GM21367 (cell line): Measurements from ENCODE around the gene FBXW12.
"Not testable (repeated sequence)": the region's sequence is repeated elsewhere in the genome, so short reads cannot be mapped to it uniquely, and the experiment has no call there.

Experiments used
- ATAC-seq: cut with Tn5 transposase; IDR thresholded peaks from one replicate; pipeline ENCODE4 v1.9.1; 2021; ENCODE audit not compliant: unreplicated experiment

FBXW12 gene

DNA sequence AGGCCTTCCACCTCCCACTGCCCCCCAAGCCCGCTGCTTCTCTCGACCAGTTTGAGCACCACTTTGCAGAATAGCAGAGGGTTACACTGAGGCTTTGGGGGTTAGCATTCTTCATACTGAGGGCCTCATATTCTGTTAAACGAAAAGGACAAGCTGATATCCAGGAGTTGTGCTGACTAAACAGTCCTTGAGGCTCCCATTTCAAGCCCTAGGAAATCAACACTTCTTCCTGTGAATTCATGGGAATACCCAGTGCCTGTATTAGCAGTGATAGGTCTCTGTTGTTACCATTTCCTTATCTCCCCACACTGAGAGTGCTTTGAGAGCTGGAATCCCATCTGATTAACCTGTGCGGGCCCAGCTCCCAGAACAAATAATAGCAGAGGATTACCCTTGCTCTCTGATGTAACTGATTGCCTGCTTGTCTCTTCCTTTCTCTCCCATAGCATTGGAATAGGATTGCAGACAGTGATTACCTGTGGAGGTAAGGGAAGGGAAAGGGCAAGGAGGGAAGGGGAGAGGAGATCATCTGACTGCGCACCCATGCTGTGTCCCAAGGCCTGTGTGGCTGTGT is 930 bp downstream of the FBXW12 start:
- ATAC-seq, result no peak

DNA sequence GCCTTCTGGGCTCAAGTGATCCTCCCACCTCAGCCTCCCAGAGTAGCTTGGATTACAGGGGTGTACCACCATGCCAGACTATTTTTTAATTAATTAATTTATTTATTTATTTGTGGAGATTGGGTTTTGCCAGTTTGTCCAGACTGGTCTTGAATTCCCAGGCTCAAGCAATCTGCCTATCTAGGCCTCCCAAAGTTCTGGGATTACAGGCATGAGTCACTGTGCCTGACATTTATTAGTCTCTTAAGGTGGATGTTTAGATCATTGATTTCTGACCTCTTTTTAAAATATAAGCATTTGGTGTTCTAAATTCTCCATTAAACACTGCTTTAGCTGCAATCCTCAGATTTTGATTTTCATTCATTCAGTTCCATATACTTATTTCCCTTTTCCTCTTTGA is 15.6 kb downstream of the FBXW12 start:
- ATAC-seq, result no peak

DNA sequence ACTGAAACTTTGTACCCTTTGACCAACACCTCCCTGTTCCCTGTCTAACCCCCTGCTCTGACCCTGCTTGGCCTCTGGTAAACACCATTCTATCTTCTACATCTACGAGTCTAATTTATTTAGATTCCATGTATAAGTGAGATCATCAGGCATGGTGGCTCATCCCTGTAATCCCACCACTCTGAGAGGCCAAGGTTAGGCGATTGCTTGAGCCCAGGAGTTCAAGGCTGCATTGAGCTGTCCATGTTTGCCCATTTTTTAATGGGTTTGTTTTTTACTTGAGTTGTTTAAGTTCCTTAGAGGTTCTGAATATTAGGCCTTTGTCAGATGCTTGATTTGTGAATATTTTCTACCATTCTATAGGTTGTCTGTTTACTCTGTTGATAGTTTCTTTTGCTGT is 16.9 kb downstream of the FBXW12 start:
- no peak for ATAC-seq

DNA sequence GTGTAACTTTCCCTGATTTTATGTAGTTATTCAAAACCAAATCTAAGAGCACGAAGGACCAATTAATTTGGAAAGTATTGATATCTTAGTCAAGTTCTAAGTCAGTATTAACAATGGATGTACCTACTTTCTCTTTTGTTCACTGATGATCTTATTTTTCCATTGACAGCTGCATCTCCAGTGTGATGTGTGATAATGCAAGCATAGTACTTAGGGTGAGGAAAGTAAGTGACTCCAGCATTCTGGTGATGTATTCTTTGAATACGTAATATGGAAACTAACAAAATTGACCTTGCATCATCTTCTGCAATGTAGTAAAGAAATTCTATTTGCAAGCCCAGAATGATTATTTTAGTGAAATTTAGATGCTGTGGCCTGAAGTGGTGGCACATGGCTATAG is 22.4 kb downstream of the FBXW12 start:
- no peak for ATAC-seq

DNA sequence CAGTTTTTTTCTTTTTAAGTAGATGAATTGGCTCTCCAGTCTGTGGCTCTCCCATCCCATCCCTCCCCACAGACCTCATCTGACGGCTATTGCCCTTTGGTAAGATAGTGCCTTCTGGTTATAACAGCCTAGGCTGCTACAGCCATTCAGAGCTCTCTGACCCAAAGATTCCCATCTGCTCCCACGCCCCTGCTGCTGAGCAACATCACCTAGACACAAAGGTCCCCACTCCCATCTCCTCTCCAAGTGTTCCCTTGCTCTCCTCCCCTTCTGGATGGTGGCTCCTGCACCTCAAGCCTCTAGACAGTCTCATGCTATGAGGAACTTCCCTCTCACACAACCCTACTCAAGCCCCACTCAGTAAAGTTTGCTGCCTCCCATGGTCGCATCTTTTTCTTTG is 23.7 kb downstream of the FBXW12 start:
- ATAC-seq, result no peak

DNA sequence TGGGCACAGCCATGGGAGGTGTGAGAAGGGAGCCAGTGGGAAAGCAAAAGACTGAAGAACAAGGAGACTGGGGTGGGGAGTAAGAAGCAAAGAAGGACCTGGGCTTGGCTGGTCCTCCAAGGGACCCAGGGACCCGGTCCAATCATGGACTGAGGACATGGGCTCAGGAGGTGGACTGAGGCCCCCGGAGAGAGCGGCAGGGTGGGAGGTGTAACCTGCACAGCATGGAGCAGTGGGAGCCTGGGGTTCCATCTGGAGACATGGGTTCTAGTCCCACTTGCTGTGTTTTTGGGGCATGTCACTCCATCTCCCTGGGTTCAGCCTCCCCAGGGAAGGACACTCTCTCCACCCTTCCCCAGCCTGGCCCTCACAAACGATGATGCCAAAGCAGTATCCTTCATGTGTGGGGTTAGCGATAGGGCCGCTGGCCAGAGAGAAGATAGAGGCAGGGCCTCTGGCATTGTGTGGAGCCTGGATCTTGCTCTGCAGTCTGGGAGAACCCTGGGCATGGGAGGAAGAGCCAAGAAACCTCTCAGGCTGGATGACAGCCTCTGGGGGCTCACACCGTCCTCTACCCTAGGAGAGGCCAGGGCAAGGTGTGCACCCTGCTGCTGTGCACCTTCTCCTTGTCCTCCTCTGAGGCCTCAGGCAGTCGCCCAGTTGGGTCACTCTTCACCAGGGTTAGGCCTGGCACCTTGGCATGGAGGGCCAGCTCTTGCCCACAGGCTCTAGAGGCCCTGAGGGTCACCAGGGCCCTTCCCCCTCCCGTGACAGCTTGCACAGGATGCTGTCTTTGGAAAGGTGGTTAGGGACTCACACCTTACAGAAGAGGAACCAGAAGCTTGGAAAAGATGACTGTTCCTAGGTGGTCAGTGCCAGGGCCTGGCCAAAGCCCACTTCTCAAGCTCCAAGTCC is 26.0 kb downstream of the FBXW12 start:
- no peak for ATAC-seq

DNA sequence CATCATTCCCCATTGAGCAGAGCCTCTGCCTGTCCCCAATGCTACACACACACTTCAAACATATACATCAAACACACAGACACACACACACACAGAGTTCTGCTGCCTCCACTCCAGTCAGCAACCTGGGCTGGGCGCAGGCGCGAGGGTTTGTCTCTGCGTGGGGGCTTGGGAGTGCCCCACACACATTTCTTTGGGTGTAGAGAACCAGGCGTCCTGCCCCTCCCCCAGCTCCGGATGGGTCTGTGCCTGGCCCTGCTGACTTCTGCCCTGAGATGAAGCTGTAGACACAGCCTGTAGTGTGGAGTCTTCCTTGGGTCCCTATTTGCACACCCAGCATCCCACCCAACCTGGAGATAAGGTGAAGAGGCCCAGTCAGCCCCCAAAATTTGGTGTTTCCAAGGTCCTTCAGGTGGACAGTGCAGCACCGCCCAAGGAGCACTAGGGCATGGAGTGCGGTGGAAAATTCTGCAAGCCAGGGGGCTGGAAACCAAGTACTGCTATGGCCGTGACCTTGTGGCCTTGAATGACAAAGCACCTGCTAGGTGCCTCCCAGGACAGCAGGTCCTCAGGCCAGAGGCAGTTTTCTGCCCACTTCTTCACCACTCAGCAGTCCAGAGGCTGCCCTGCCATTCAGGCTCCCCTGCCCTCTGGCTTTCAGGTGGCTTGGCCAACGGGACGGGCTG is 26.8 kb downstream of the FBXW12 start:
- no peak for ATAC-seq

DNA sequence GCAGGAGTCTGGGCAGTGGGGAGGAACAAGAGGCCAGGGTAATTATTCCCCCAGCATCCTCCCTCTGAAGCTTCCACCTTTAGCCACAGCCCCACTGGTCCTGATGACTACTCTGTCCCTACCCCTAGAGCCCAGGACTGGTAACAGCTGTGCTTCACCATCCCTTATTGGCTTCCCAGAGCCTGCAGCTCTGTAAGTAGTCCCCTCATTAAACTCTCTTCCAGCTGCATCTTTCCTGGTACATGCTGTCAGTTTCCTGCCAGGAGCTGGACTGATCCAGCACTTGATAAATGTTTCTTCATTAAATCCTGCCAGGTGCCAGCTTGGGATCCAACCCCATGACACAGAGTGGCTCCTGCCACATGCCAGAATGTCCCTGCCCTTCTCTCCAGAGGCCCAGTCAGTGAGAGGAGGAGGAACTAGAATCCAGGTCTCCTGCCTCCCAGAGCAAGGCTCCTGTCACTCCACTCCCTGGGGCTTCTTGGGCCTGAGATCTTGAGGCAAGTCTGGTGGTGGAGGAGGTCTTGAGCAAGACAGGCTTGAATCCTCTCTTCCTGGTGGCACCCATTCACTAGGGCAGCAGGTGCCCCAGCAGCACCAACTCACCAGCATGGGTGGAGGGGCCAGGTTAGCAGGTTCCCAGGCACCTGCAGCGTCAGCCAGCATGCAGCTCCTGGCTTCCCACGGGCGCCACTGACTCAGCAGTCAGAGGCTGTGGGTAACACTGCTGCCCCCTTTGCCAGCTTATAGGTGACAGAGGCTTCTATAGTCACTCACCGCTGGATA is 27.6 kb downstream of the FBXW12 start:
- no peak for ATAC-seq

DNA sequence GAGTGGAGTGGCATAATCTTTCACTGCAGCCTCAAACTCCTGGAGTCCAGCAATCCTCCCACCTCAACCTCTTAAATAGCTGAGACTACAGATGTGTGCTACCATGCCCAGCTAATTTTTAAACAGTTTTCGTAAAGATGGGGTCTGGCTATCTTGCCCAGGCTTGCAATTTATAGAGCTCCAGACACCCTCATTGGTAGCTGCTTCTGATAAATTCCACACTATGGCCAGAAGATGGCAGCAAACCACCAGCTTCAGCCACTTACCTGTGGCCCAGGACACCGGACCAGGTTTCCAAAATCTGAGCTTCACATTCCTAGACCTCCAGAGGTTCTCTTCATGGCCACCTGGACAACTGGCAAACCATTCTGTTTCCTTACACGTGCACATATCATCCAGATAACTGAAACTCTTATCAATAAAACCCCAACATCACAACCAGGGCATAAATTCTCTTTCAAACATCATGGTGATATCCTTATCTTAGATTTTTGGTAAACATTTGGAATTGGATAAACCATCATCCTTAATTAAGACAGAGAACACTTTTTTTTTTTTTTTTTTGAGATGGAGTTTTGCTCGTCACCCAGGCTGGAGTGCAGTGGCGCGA is 28.9 kb downstream of the FBXW12 start:
- no peak for ATAC-seq

DNA sequence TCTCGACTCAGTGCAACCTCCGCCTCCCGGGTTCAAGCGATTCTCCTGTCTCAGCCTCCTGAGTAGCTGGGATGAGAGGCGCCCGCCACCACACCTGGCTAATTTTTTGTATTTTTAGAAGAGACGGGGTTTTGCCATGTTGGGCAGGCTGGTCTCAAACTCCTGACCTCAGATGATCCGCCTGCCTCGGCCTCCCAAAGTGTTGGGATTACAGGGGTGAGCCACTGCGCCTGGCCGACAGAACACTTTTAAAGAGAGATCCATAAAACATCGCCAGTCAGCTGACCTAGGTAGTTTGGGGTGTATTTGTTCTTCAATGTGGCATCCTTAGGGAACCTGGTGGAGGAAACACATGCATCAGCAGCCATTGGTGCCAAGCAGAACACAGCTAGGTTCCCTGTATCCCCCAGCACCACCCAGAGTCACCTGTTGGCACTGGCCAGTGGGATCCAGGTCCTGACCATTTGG is 29.4 kb downstream of the FBXW12 start:
- ATAC-seq, result not testable (repeated sequence)

DNA sequence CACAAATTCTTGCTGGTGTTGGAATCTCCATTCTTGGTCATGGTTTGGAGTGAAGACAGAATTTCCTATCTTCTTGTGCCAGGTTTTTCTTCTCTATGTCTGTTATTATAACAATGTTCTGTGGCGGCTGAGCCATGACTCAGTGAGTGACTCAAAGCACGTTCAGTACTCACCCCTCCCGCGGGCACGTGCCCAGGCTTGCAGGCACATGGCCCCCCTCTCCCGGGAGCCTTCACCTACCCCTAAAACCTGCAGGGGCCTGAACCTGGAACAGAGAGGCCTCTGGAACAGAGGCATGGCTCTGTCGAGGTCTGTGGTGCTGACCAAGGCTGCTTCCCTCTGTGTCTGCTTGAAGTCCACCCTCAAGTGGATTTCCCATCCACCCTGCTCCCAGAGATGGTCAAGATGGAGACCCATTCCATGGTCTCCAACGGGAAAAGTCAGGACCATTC is 30.3 kb downstream of the FBXW12 start:
- no peak for ATAC-seq

DNA sequence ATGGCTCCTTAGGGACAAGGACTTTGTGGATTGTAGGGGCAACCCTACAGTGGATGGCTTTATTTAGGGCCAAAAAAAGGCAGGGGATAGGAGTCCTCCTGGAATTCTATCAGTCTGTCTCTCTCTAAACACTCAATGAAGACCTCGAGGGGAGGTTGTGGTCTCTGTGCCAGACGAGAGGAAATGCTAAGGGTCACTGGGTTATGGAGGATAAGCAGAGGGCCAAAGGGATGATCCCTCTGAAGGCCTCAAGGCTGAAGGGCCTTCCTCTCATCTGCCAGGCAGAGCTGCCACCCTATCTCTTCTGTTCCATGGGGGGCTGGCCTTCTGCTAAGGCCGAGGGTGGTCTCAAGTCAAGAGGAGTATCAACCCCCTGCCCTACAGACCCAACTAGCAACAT is 30.9 kb downstream of the FBXW12 start:
- no peak for ATAC-seq

DNA sequence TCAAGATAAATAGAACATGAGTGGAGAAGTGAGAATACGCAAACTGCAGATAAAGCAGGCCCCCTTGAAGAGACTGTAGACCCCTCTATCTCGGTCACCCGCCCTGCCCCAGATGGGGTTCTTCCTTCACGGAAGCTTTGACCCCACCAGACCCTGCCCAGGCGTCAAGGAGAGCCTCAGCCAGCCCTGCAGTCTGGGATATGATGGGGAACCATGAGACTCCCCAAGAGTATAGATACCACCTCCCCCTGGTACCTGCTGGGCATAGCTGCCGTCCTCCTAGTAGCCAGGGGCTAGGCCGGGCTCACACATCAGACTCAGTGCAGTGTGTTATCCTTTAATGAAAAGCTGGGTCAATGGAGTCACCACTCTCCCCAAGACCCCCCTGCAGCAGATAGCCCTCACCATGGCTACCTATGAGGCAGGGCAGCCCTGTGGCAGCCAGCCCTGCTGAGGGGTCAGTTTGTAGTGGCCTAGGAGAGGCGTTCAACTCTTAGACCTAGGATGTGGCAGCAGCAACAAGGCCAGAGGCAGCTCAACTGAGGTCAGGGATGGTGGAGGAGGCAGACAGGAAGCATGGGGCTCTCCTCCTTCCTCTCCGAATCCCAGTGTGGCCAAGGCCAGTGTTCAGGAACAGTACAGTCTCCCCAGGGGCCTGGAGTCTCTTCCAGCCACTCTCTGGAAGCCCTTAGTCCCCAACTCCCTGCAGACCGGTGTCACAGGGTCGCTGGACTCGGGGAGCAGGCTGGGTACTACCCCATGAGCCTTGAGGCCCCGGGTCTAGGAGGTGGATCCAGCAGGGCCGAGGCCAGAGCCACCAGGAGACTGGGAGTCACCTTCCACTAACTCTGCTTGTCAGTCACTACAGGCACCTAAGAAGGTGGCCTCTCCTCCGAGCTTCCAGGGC is 31.8 kb downstream of the FBXW12 start:
- ATAC-seq, result no peak

DNA sequence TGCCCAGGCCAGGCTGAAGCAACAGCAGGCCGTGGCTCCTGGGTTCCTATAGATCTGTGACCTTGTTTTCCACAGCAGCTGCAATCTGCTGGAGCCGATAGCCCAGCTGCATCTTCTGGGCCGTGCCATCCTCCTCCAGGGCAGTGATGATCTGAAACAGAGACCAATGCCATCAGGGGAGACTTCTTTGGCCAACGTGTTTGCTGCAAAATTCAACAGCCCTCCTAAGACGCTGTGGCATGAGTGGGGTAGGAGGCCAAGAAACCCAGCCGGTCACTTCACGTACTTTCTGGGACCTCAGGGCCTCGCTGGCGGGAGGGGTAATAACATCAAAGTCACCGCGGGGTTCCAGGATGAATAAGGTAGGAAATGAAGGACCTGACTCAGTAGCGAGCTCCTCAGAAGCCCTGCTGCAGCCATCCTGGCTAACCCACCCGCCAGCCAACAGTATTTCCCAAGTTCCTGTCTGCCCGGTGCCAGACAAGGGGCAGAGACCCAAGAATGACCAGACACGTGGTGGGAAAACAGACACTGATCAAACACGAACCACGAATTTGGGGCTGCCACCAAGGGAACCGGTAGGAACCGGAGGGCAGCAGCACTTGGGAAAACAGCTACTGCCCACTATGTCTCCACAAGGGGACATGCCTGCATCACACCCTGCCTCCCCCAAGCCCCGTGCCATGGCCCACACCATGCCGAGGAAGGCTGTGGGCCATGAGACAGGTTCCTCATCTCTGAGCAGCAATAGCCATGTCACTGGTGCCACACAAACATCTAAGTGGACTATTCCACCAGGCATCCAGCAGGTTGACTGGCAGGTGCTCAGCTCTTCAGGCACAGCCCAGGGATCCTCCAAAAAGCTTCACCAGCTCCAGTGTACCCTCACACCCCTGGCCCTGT is 32.7 kb downstream of the FBXW12 start:
- no peak for ATAC-seq

DNA sequence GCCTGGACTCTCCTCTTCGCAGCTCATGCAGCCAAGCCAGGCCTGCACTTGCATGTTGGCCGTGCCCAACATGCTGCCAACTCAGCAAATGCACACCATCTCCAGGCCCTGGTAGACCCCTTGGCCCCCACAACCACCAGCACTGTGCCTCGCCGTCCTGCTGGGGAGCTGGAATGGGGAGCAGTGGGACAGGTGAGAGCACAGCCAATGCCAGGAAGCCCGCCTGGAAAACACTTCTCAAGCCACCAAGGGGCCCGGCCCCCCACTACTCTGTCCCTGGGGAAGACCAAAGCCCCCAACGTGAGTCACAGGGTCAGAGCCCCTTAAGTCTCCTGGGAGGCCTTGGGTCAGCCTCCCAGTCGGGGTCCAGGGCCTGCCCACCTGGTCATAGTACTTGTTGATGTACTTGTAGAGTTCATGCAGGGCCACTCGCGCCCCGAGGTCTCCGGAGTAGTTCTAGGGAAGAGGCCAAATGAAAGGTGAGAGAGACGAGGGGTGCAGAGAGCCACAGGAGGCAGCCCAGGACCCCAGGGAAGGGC is 33.4 kb downstream of the FBXW12 start:
- ATAC-seq, result no peak

DNA sequence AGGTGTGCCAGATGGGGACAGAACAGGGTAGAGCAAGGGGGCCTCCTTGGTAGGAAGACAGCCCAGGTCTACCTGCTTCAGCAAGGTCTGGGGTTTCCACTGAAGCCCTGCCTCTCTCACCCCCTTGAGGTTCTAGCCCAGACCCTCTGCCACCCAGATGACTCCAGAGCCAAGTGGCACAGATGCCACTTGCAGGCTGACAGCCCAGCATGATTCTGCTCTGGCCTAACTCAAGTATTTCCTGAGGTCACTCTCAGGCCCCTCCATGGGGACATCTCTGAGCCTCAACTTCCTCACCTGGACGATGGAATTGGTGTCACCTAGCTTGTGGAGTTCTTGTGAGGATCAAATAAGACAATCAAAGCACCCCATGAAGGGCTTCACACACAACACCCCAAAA is 34.0 kb downstream of the FBXW12 start:
- ATAC-seq, result no peak

DNA sequence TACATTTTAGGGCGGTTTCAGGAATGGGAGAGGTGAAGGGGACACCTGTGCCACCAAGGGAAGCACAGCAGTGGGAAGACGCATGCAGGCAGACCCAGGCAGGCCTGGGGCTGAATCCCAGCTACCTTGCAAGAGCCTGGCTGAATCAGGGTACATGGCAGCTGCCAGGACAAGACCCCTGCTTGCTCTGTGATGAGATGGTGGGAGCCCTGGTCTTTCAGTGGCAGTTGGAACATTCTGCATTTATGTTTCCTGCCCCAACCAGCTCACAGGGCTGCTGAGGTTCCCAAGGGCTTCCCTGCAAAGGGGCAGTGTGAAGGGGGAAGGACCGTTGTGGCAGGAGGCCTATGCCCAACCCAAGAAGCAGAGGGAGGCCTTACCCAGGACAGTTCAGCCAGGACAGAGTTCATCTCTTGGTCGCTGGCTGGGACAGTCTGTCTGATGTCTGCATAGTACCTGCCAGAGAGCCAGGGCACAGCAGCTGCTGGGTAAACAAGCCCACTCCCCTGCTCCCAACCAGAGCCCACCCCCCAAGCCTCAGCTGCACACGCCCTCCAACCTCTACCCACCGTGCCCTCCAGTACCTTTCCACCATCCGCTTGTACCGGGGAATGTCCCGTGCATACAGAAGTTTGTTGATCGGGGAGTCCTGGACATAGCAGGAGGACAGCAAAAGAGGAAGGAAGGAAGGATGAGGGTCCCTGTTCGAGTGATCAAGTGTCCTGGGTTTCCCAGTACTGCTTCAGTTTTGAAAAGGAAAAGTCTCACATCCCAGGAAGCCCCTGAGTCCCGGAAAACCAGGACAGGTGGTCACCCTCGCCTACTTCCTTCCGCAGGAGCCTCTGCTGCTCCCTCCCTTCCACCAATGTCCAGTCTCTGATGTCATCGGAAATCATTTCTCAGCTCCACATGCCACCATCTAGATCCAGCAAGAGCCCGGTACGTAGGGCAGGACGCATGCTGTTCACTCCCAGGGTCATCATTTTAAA is 34.7 kb downstream of the FBXW12 start:
- ATAC-seq, result no peak
